Astrocyte (in vitro differentiated cells and primary cell): Measurements from ENCODE around the gene WDR93.

Source experiments
- CTCF ChIP-seq: IDR thresholded peaks from 2 replicates; pipeline ENCODE4 v1.5.1; 2011; ENCODE audit warnings: low read depth, mild to moderate bottlenecking, inconsistent platforms, low read length, moderate library complexity; ENCODE audit not compliant: insufficient read depth
- EZH2 ChIP-seq: IDR thresholded peaks from 2 replicates; pipeline ENCODE4 v1.6.1; 2012; ENCODE audit warnings: mild to moderate bottlenecking, low read length, inconsistent platforms; ENCODE audit not compliant: insufficient read depth

GRCh38 chr15:89662893-89663626, 27.6 kb upstream of the WDR93 start:
- TF ChIP-seq EZH2 (no peak), CTCF (no peak)
